ENCODE data around the gene HES3. TPM values are rescaled to one million over a fixed set of nuclear protein-coding genes. Genes with fewer than 3 reads are reported as not detected.

Gene HES3, protein sequence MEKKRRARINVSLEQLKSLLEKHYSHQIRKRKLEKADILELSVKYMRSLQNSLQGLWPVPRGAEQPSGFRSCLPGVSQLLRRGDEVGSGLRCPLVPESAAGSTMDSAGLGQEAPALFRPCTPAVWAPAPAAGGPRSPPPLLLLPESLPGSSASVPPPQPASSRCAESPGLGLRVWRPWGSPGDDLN
- not detected for total RNA-seq

- H3K36me3 Mint-ChIP-seq (ENCODE audit: insufficient read depth in 2 of 2) = peaks cover 0 to 1% of the 10 kb centered on the region in 2 donors
- no peak for DNase-seq
- no peak for ATAC-seq (replicated peaks in 1 of 2)
- peaks cover 19% of the 10 kb centered on the region for H3K4me1 Mint-ChIP-seq (ENCODE audit: low read depth)
- H3K4me3 Mint-ChIP-seq = peak within 1 kb of the TSS in 1 of 2 donors; percentile 15
- H3K9me3 Mint-ChIP-seq = no peaks in the 10 kb centered on the region
- H3K27ac Mint-ChIP-seq = no peak within 1 kb of the TSS
- H3K27me3 Mint-ChIP-seq (ENCODE audit: low read depth) = peaks cover 75% of the 10 kb centered on the region
Observed at GRCh38 chr1:6243993-6244392, at the start of gene HES3. Gene HES3, plus strand, starts transcription at chr1:6244179. Its CDS starts 187 bp downstream, at chr1:6244366.

DNA sequence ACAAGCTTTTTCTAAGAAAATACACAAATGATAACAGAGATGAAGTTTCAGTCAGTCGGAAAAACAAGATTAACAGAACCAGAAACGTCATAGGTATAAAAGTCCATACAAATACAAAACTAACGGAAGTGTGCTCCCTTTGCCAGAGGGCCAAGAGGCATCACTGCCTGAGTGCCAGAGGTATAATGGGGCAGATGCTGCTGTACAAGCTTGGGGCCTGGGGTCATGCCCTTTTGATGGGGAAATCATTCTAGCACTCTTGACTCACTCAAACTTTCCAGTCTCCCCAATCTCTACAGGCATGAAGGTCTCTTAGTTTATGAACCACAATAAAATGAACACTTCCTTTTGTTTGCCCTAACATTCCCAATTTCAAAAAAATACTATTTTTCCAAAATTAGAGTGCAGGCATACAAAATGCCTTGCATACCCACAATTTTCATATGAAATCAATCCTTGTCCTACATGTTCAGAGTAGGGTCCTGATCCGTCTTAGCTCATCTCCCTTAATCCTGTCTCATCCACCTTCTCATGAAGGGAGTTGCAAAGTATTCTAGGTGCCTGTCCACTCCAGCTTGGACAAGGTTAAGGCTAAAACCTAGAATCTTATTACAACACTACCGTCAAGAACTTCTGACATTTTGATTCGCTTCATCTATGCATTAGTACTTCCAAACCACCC lies 46.1 kb upstream of the HES3 start:
- no peak for DNase-seq
- Mint-ChIP-seq H3K36me3 (ENCODE audit: insufficient read depth in 2 of 2) (peaks cover 13 to 32% of the 10 kb centered on the region in 2 donors), H3K4me1 (ENCODE audit: low read depth) (peaks cover 57% of the 10 kb centered on the region), H3K27ac (peak overlapping the region; percentile 92), H3K27me3 (ENCODE audit: low read depth) (no peaks in the 10 kb centered on the region), H3K9me3 (peaks cover 0 to 2% of the 10 kb centered on the region in 2 donors), H3K4me3 (peak overlapping the region; percentile 95 to 98)
- no peak for ATAC-seq (replicated peaks in 1 of 2)

- Mint-ChIP-seq H3K27me3 (ENCODE audit: low read depth) (no peaks in the 10 kb centered on the region), H3K36me3 (ENCODE audit: insufficient read depth in 2 of 2) (peaks cover 11 to 30% of the 10 kb centered on the region in 2 donors), H3K27ac (peak overlapping the region; percentile 92), H3K4me1 (ENCODE audit: low read depth) (peaks cover 55% of the 10 kb centered on the region), H3K4me3 (peak overlapping the region; percentile 95 to 98), H3K9me3 (peaks cover 0 to 2% of the 10 kb centered on the region in 2 donors)
- peak; percentile 5 to 19 for ATAC-seq (replicated peaks in 1 of 2)
- peak; percentile 38 to 39 for DNase-seq
Observed at GRCh38 chr1:6198646-6199297, 45.2 kb upstream of the HES3 start.

- peaks cover 51% of the 10 kb centered on the region for H3K4me1 Mint-ChIP-seq (ENCODE audit: low read depth)
Observed at GRCh38 chr1:6199298-6200187, 44.4 kb upstream of the HES3 start, which contains the start of gene RPL22. Gene RPL22, minus strand, starts transcription at chr1:6199595. Its CDS starts 22 bp downstream, at chr1:6199573.

DNA sequence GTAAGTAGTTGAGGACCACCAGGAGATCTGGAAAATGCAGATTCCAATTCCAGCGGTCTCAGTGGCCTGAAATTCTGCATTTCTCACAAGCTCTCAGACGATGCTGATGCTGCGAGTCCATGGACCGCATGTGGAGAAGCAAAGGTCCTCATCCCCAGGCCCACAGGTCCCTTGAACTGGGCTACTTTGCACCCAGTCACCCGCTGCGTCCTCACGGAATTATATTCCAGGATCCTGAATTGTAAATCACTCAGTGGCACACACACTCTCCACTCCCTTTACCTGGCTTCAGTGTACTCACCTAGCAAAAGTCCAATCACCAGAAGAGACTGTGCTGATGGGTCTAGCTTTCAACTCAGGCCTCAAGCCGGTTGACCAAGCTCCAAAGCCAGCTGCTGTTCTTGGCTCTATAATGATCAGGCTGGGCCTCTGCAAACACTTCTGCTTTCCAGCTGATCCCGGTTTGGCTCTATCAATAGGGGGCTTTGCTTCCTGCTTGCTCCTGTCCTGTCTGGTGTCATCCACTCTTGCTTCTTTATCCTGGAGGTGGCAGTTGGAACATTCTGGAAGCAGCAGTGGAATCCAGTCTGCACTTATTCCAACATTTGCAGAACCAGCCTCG lies 43.7 kb upstream of the HES3 start:
- Mint-ChIP-seq H3K27me3 (ENCODE audit: low read depth) (no peaks in the 10 kb centered on the region), H3K4me1 (ENCODE audit: low read depth) (peaks cover 46% of the 10 kb centered on the region), H3K4me3 (peak overlapping the region; percentile 95 to 98), H3K36me3 (ENCODE audit: insufficient read depth in 2 of 2) (peaks cover 11 to 25% of the 10 kb centered on the region in 2 donors), H3K9me3 (peaks cover 0 to 2% of the 10 kb centered on the region in 2 donors), H3K27ac (peak overlapping the region; percentile 98)
- ATAC-seq (replicated peaks in 1 of 2) (no peak), DNase-seq (no peak)

More at GRCh38 chr1:6199298-6200187, 44.4 kb upstream of the HES3 start, which contains the start of gene RPL22:
- Mint-ChIP-seq H3K9me3 (peaks cover 0 to 2% of the 10 kb centered on the region in 2 donors), H3K27me3 (ENCODE audit: low read depth) (no peaks in the 10 kb centered on the region), H3K27ac (peak within 1 kb of the TSS; percentile 98), H3K4me3 (peak within 1 kb of the TSS; percentile 95 to 98), H3K36me3 (ENCODE audit: insufficient read depth in 2 of 2) (peaks cover 11 to 28% of the 10 kb centered on the region in 2 donors)
- ATAC-seq (replicated peaks in 1 of 2) (peak; percentile 98 to 99), DNase-seq (peak; percentile 96 to 99)

DNA sequence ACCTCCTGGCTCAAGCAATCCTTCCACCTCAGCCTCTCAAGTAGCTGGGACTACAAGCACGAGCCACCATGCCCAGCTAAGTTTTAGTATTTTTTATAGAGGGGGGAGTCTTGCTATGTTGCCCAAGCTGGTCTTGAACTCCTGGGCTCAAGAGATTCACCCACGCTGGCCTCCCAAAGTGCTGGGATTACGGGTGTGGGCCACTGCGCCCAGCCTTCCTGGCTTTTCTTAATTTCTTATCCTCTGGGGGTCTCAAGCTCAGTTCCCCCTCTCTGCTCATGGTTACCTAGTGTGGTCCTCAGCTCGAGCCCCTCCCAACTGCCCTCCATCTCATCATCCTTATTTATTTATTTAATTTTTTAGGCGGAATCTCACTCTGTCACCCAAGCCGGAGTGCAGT lies 41.7 kb upstream of the HES3 start:
- peaks cover 31% of the 10 kb centered on the region for H3K4me1 Mint-ChIP-seq (ENCODE audit: low read depth)
- peaks cover 6 to 14% of the 10 kb centered on the region in 2 donors for H3K36me3 Mint-ChIP-seq (ENCODE audit: insufficient read depth in 2 of 2)
- no peak overlapping the region for H3K27ac Mint-ChIP-seq
- H3K27me3 Mint-ChIP-seq (ENCODE audit: low read depth) = no peaks in the 10 kb centered on the region
- peaks cover 0 to 2% of the 10 kb centered on the region in 2 donors for H3K9me3 Mint-ChIP-seq
- DNase-seq (no peak), ATAC-seq (replicated peaks in 1 of 2) (no peak)
- H3K4me3 Mint-ChIP-seq = no peak overlapping the region

DNA sequence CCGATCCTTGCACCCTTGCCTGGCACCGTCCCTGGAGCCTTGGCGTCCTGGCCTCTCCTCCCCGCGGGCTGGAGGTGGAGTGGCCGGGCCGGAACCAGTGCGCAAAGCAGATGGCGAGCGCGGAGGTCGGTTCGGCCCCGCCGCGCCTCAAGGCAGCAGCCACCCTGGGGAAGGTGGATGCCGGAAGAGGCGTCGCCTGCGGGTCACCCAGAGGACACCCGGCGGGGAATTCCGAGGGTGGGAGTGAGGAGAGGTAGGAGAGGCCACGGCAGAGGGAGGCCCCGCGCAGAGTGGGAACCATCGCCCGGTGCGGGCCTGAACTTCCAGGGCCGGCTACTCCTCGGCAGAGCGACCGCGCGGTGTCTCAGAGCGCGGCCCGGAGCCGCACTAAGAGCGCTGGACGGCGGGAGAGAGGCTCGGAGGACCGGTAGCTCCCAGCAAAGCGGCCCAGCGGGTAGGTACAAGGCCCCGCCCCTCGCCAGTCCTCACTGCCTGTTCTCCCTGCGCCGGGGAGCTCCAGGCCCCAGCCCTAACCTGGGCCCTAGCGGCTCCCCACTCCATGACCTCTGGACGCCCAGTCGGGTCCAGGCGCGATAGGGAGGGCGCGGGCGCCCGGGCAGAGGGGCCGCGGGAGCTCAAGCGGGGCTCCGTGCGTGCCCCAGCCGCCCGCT lies 38.0 kb upstream of the HES3 start, which contains the start of gene RNF207:
Gene RNF207, plus strand, starts transcription at position 271 of the 671 bp plus-strand sequence. CDS start 417 bp downstream, outside the sequence.
- DNase-seq = peak; percentile 72 to 81
- Mint-ChIP-seq H3K27ac (no peak within 1 kb of the TSS), H3K27me3 (ENCODE audit: low read depth) (peaks cover 4% of the 10 kb centered on the region), H3K4me3 (peak within 1 kb of the TSS; percentile 83 to 84), H3K9me3 (no peaks in the 10 kb centered on the region), H3K4me1 (ENCODE audit: low read depth) (peaks cover 5% of the 10 kb centered on the region), H3K36me3 (ENCODE audit: insufficient read depth in 2 of 2) (no peaks in the 10 kb centered on the region)
- peak; percentile 75 to 85 for ATAC-seq (replicated peaks in 1 of 2)

DNA sequence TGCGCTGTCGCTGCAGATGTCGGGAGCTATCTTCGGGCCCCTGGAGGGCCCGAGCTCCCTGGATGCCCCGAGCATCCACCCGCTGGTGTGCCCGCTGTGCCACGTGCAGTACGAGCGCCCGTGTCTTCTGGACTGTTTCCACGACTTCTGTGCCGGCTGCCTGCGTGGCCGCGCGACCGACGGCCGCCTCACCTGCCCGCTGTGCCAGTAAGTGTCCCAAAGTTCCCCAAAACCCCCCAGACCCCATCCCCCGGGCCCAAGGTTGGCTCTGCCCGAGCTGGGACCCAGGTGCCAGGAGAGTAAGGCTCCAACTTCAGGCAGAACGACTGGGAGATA lies 37.5 kb upstream of the HES3 start:
- no peaks in the 10 kb centered on the region for H3K36me3 Mint-ChIP-seq (ENCODE audit: insufficient read depth in 2 of 2)
- DNase-seq = no peak
- H3K27ac Mint-ChIP-seq = no peak overlapping the region
- H3K4me1 Mint-ChIP-seq (ENCODE audit: low read depth) = peaks cover 5% of the 10 kb centered on the region
- no peak for ATAC-seq (replicated peaks in 1 of 2)
- peaks cover 4% of the 10 kb centered on the region for H3K27me3 Mint-ChIP-seq (ENCODE audit: low read depth)
- peak overlapping the region; percentile 83 to 84 for H3K4me3 Mint-ChIP-seq
- H3K9me3 Mint-ChIP-seq = no peaks in the 10 kb centered on the region

- H3K36me3 Mint-ChIP-seq (ENCODE audit: insufficient read depth in 2 of 2) = no peaks in the 10 kb centered on the region
Observed at GRCh38 chr1:6207075-6207885, 36.7 kb upstream of the HES3 start.

DNA sequence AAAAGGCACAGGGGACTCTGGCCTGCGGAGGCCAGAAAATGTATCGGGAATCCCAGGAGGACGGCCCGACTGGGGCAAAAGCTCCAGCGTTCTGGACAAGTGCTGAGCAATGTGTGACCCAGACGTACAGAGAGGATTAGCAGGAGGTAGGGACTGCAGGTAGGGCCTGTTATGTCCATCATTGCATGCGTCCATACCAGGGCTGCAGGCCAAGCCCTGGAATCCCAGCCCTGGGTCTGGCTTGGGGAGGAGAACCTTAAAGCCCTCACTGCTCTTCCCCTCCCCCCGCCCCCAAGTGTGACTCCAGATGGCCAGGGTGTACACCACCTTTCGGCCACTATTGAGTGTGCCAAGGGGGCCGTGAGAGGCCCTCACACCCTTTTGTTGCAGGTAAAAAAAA lies 36.1 kb upstream of the HES3 start:
- no peak for DNase-seq
- no peak overlapping the region for H3K27ac Mint-ChIP-seq
- H3K4me3 Mint-ChIP-seq = peak overlapping the region in 1 of 2 donors; percentile 69
- H3K36me3 Mint-ChIP-seq (ENCODE audit: insufficient read depth in 2 of 2) = no peaks in the 10 kb centered on the region
- ATAC-seq (replicated peaks in 1 of 2) = no peak
- H3K9me3 Mint-ChIP-seq = no peaks in the 10 kb centered on the region
- peaks cover 10% of the 10 kb centered on the region for H3K27me3 Mint-ChIP-seq (ENCODE audit: low read depth)
- H3K4me1 Mint-ChIP-seq (ENCODE audit: low read depth) = peaks cover 5% of the 10 kb centered on the region

More at GRCh38 chr1:6207075-6207885, 36.7 kb upstream of the HES3 start:
- Mint-ChIP-seq H3K4me3 (peak overlapping the region; percentile 83 to 84), H3K27ac (no peak overlapping the region), H3K9me3 (no peaks in the 10 kb centered on the region), H3K27me3 (ENCODE audit: low read depth) (peaks cover 4% of the 10 kb centered on the region), H3K4me1 (ENCODE audit: low read depth) (peaks cover 5% of the 10 kb centered on the region)
- no peak for ATAC-seq (replicated peaks in 1 of 2)
- DNase-seq = no peak

Measured in activated T-cell treated with anti-CD3 and anti-CD28 coated beads, Interleukin-2, amount 50 U/mL, for 72 hours (primary cell).